ENCODE measurements around the gene EFTUD2.
"Not testable (repeated sequence)": the region's sequence is repeated elsewhere in the genome, so short reads cannot be mapped to it uniquely, and the experiment has no call there.

The EFTUD2 gene

GRCh38 chr17:44899074-44899782 lies at the start of gene EFTUD2:
TSS of gene EFTUD2 (minus strand) at chr17:44899445. CDS start at chr17:44894521, 4,924 bp downstream.
- peak; percentile 91 to 97 (median 91) for DNase-seq

- no peak for DNase-seq
Observed at GRCh38 chr17:44948315-44948795, 49.1 kb upstream of the EFTUD2 start.

GRCh38 chr17:44947461-44948314 lies 48.4 kb upstream of the EFTUD2 start, which contains the start of gene KIF18B:
TSS of gene KIF18B (minus strand) at chr17:44947773. CDS start at chr17:44936344, 11,429 bp downstream.
- DNase-seq, result peak; percentile 69 to 77 (median 72)

GRCh38 chr17:44945652-44946051 lies 46.4 kb upstream of the EFTUD2 start:
- DNase-seq, result not testable (repeated sequence)

- no peak for DNase-seq
Observed at GRCh38 chr17:44942456-44942855, 43.2 kb upstream of the EFTUD2 start.

- DNase-seq, result no peak
Observed at GRCh38 chr17:44941712-44942331, 42.6 kb upstream of the EFTUD2 start.

- DNase-seq, result no peak
Observed at GRCh38 chr17:44940768-44941167, 41.5 kb upstream of the EFTUD2 start.

- DNase-seq, result no peak
Observed at GRCh38 chr17:44940317-44940716, 41.1 kb upstream of the EFTUD2 start.

GRCh38 chr17:44935116-44935515 lies 35.9 kb upstream of the EFTUD2 start:
- DNase-seq, result no peak

GRCh38 chr17:44934745-44935105 lies 35.5 kb upstream of the EFTUD2 start:
- no peak for DNase-seq

- DNase-seq, result no peak
Observed at GRCh38 chr17:44933824-44934744, 34.8 kb upstream of the EFTUD2 start.

- DNase-seq, result no peak
Observed at GRCh38 chr17:44932787-44933097, 33.5 kb upstream of the EFTUD2 start.

- DNase-seq, result no peak
Observed at GRCh38 chr17:44932096-44932786, 33.0 kb upstream of the EFTUD2 start.

GRCh38 chr17:44931376-44931775 lies 32.1 kb upstream of the EFTUD2 start:
- DNase-seq, result no peak

- no peak for DNase-seq
Observed at GRCh38 chr17:44930667-44931066, 31.4 kb upstream of the EFTUD2 start.

- DNase-seq, result no peak
Observed at GRCh38 chr17:44928950-44929720, 29.9 kb upstream of the EFTUD2 start.

GRCh38 chr17:44928136-44928535 lies 28.9 kb upstream of the EFTUD2 start:
- DNase-seq, result no peak

GRCh38 chr17:44927696-44928095 lies 28.5 kb upstream of the EFTUD2 start:
- DNase-seq, result no peak

GRCh38 chr17:44926821-44927525 lies 27.7 kb upstream of the EFTUD2 start:
- DNase-seq, result no peak

All from activated CD4-positive, CD25-positive, alpha-beta regulatory T cell (primary cell).